GM23338 (cell line): ENCODE measurements around the gene EDN2. TPM values are rescaled to one million over a fixed set of nuclear protein-coding genes. Genes with fewer than 3 reads are reported as not detected.

Source experiments
- ATAC-seq: fragments of 200-7000 bp; cut with Tn5 transposase; 3 replicates; pipeline ENCODE4 v1.9.1; 2020
- DNase-seq: peaks from one replicate; pipeline ENCODE4 v3.0.0-alpha.2; 2015; ENCODE audit warnings: low spot score
- H2AFZ ChIP-seq: fragments of 200-600 bp; sonication (generic); 2 replicates; pipeline ENCODE4 v1.8.0; 2016; ENCODE audit warnings: antibody characterized with exemption, mild to moderate bottlenecking, moderate library complexity
- H3F3A ChIP-seq: fragments of 200-600 bp; sonication (generic); replicated peaks from 2 replicates; pipeline ENCODE4 v1.8.0; 2017; ENCODE audit warnings: antibody characterized with exemption, mixed run types, low read depth
- H3K27ac ChIP-seq: fragments of 200-600 bp; sonication (generic); 2 replicates; pipeline ENCODE4 v1.6.1; 2016; ENCODE audit warnings: low read depth
- H3K27me3 ChIP-seq: fragments of 200-600 bp; sonication (generic); 2 replicates; pipeline ENCODE4 v1.8.0; 2016; ENCODE audit warnings: mild to moderate bottlenecking, mixed run types, moderate library complexity; ENCODE audit not compliant: insufficient read depth
- H3K36me3 ChIP-seq: fragments of 200-600 bp; sonication (generic); 2 replicates; pipeline ENCODE4 v1.8.0; 2016; ENCODE audit warnings: mild to moderate bottlenecking; ENCODE audit not compliant: insufficient read depth
- H3K4me1 ChIP-seq: fragments of 200-600 bp; sonication (generic); 2 replicates; pipeline ENCODE4 v1.8.0; 2016; ENCODE audit warnings: mild to moderate bottlenecking, moderate library complexity; ENCODE audit not compliant: insufficient read depth
- H3K4me2 ChIP-seq: fragments of 200-600 bp; sonication (generic); 2 replicates; pipeline ENCODE4 v1.7.1; 2017; ENCODE audit warnings: mixed run types
- H3K4me3 ChIP-seq: fragments of 200-600 bp; sonication (generic); 2 replicates; pipeline ENCODE4 v1.6.1; 2016; ENCODE audit warnings: mixed run types
- H3K79me2 ChIP-seq: fragments of 200-600 bp; sonication (generic); replicated peaks from 2 replicates; pipeline ENCODE4 v1.8.0; 2017; ENCODE audit warnings: mild to moderate bottlenecking; ENCODE audit not compliant: insufficient read depth
- H3K9me2 ChIP-seq: fragments of 200-600 bp; sonication (generic); 2 replicates; pipeline ENCODE4 v1.8.0; 2017; ENCODE audit not compliant: insufficient read depth
- H4K20me1 ChIP-seq: fragments of 200-600 bp; sonication (generic); replicated peaks from 2 replicates; pipeline ENCODE4 v1.8.0; 2017; ENCODE audit warnings: mild to moderate bottlenecking; ENCODE audit not compliant: insufficient read depth
- H3K27ac Mint-ChIP-seq: 2 replicates; pipeline ENCODE4 v1.8.0; 2020; ENCODE audit warnings: inconsistent platforms, mild to moderate bottlenecking, moderate library complexity, mixed read lengths
- H3K27me3 Mint-ChIP-seq: 3 replicates; pipeline ENCODE4 v1.8.0; 2022; ENCODE audit warnings: low read depth, mild to moderate bottlenecking, moderate library complexity, mixed read lengths, inconsistent platforms; ENCODE audit not compliant: insufficient read depth, poor library complexity
- H3K36me3 Mint-ChIP-seq: 3 replicates; pipeline ENCODE4 v1.8.0; 2021; ENCODE audit warnings: low read depth, mild to moderate bottlenecking, inconsistent platforms, moderate library complexity, mixed read lengths
- H3K4me1 Mint-ChIP-seq: 3 replicates; pipeline ENCODE4 v1.8.0; 2020; ENCODE audit warnings: mild to moderate bottlenecking, inconsistent platforms, mixed read lengths
- H3K4me3 Mint-ChIP-seq: 3 replicates; pipeline ENCODE4 v1.8.0; 2021; ENCODE audit warnings: moderate library complexity, mild to moderate bottlenecking, inconsistent platforms, mixed read lengths
- H3K9me3 Mint-ChIP-seq: 3 replicates; pipeline ENCODE4 v1.8.0; 2020; ENCODE audit warnings: moderate library complexity, mild to moderate bottlenecking, inconsistent platforms, mixed read lengths
- ETS1 ChIP-seq: IDR thresholded peaks from 2 replicates; pipeline ENCODE4 v1.6.1; 2016; ENCODE audit warnings: antibody characterized with exemption
- EZH2phosphoT487 ChIP-seq: fragments of 200-600 bp; sonication (generic); IDR thresholded peaks from one replicate; pipeline ENCODE4 v1.8.1; 2018; ENCODE audit warnings: antibody characterized with exemption; ENCODE audit not compliant: unreplicated experiment
- POLR2AphosphoS5 ChIP-seq: IDR thresholded peaks from 2 replicates; pipeline ENCODE4 v1.6.1; 2016; ENCODE audit warnings: antibody characterized with exemption, low read depth
- STAT1 ChIP-seq: IDR thresholded peaks from one replicate; pipeline ENCODE4 v1.6.1; 2016; ENCODE audit warnings: antibody characterized with exemption; ENCODE audit not compliant: unreplicated experiment
- ZNF331 ChIP-seq: fragments of 250-450 bp; sonication (Bioruptor Pico); IDR thresholded peaks from 2 replicates; pipeline ENCODE4 v1.5.0; 2020; ENCODE audit warnings: low read depth, mild to moderate bottlenecking, moderate library complexity
- polyA plus RNA-seq: library from polyadenylated mRNA; unstranded; fragments of >200 nt; fragmentation: Nextera tagmentation; extraction: Ambion mirVana; gene quantifications from 2 replicates; pipeline ENCODE4 v1.2.1, GENCODE V29; 2016
- total RNA-seq: library from RNA; depleted of rRNA; stranded (reverse); fragments of >200 nt; shearing (Covaris generic); gene quantifications from 2 replicates; pipeline ENCODE4 v1.2.3, GENCODE V29; 2014
- TF ChIP-seq, protein P1 (sequence below): fragments of 250-450 bp; sonication (Bioruptor Pico); IDR thresholded peaks from 2 replicates; pipeline ENCODE4 v1.5.0; 2020; ENCODE audit warnings: mild to moderate bottlenecking, moderate library complexity
- TF ChIP-seq, protein P2 (sequence below), 2 experiments: fragments of 200-600 bp in 1 of 2; sonication (generic) in 1 of 2; conservative IDR thresholded peaks; 2 replicates each; pipeline versions ENCODE4 v1.5.1 to v1.6.1; 2016 to 2017; ENCODE audit warnings: antibody characterized with exemption in 2 of 2, low read depth in 2 of 2, mild to moderate bottlenecking in 2 of 2, moderate library complexity in 1 of 2

EDN2 gene
- total and polyA plus RNA-seq, 2 experiments from 2014 or later = not detected

DNA sequence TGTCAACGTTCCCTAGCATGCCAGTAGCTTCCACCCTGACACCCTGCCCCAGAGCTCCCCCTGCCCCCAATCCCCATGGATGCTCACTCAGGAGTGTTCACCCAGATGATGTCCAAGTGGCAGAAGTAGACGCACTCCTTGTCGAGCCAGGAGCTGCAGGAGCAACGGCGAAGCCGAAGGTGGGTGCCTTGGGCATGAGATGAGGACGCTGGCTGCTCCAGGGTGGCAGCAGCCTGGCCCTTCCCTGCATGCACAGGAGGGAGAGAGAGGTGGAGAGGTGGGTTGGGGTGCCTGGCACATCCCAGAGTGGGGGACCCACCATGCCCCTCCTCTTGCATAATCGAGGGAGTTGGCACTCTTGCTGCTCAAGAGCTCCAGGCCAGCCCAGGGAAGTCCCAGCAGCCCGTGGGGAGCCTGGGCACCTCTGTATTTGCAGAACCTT, 502 bp downstream of the EDN2 start:
- DNase-seq (no peak), ATAC-seq (no peak)
- Histone ChIP-seq H2AFZ (no peak overlapping the region), H4K20me1 (no peaks in the 10 kb centered on the region), H3K4me1 (peaks cover 26% of the 10 kb centered on the region), H3K4me3 (no peak overlapping the region), H3K36me3 (no peaks in the 10 kb centered on the region), H3K79me2 (no peaks in the 10 kb centered on the region), H3K27ac (no peak overlapping the region), H3K4me2 (no peak overlapping the region), H3K27me3 (no peaks in the 10 kb centered on the region), H3K9me2 (no peaks in the 10 kb centered on the region), H3F3A (no peaks in the 10 kb centered on the region)
- H3K36me3 Mint-ChIP-seq = no peaks in the 10 kb centered on the region
- no peaks in the 10 kb centered on the region for H3K9me3 Mint-ChIP-seq
- H3K27me3 Mint-ChIP-seq = peaks cover 12% of the 10 kb centered on the region
- H3K4me3 Mint-ChIP-seq = no peak overlapping the region
- no peak overlapping the region for H3K27ac Mint-ChIP-seq
- peaks cover 30% of the 10 kb centered on the region for H3K4me1 Mint-ChIP-seq
- TF ChIP-seq, protein P1, sequence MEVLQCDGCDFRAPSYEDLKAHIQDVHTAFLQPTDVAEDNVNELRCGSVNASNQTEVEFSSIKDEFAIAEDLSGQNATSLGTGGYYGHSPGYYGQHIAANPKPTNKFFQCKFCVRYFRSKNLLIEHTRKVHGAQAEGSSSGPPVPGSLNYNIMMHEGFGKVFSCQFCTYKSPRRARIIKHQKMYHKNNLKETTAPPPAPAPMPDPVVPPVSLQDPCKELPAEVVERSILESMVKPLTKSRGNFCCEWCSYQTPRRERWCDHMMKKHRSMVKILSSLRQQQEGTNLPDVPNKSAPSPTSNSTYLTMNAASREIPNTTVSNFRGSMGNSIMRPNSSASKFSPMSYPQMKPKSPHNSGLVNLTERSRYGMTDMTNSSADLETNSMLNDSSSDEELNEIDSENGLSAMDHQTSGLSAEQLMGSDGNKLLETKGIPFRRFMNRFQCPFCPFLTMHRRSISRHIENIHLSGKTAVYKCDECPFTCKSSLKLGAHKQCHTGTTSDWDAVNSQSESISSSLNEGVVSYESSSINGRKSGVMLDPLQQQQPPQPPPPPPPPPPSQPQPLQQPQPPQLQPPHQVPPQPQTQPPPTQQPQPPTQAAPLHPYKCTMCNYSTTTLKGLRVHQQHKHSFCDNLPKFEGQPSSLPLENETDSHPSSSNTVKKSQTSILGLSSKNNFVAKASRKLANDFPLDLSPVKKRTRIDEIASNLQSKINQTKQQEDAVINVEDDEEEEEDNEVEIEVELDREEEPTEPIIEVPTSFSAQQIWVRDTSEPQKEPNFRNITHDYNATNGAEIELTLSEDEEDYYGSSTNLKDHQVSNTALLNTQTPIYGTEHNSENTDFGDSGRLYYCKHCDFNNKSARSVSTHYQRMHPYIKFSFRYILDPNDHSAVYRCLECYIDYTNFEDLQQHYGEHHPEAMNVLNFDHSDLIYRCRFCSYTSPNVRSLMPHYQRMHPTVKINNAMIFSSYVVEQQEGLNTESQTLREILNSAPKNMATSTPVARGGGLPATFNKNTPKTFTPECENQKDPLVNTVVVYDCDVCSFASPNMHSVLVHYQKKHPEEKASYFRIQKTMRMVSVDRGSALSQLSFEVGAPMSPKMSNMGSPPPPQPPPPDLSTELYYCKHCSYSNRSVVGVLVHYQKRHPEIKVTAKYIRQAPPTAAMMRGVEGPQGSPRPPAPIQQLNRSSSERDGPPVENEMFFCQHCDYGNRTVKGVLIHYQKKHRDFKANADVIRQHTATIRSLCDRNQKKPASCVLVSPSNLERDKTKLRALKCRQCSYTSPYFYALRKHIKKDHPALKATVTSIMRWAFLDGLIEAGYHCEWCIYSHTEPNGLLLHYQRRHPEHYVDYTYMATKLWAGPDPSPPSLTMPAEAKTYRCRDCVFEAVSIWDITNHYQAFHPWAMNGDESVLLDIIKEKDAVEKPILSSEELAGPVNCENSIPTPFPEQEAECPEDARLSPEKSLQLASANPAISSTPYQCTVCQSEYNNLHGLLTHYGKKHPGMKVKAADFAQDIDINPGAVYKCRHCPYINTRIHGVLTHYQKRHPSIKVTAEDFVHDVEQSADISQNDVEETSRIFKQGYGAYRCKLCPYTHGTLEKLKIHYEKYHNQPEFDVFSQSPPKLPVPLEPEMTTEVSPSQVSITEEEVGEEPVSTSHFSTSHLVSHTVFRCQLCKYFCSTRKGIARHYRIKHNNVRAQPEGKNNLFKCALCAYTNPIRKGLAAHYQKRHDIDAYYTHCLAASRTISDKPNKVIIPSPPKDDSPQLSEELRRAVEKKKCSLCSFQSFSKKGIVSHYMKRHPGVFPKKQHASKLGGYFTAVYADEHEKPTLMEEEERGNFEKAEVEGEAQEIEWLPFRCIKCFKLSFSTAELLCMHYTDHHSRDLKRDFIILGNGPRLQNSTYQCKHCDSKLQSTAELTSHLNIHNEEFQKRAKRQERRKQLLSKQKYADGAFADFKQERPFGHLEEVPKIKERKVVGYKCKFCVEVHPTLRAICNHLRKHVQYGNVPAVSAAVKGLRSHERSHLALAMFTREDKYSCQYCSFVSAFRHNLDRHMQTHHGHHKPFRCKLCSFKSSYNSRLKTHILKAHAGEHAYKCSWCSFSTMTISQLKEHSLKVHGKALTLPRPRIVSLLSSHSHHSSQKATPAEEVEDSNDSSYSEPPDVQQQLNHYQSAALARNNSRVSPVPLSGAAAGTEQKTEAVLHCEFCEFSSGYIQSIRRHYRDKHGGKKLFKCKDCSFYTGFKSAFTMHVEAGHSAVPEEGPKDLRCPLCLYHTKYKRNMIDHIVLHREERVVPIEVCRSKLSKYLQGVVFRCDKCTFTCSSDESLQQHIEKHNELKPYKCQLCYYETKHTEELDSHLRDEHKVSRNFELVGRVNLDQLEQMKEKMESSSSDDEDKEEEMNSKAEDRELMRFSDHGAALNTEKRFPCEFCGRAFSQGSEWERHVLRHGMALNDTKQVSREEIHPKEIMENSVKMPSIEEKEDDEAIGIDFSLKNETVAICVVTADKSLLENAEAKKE (CRISPR knock-in tag) = no peak
- no peak for TF ChIP-seq EZH2phosphoT487
- TF ChIP-seq ETS1 = no peak
- no peak for TF ChIP-seq ZNF331 (CRISPR knock-in tag)
- TF ChIP-seq STAT1 = no peak
- TF ChIP-seq, protein P2, sequence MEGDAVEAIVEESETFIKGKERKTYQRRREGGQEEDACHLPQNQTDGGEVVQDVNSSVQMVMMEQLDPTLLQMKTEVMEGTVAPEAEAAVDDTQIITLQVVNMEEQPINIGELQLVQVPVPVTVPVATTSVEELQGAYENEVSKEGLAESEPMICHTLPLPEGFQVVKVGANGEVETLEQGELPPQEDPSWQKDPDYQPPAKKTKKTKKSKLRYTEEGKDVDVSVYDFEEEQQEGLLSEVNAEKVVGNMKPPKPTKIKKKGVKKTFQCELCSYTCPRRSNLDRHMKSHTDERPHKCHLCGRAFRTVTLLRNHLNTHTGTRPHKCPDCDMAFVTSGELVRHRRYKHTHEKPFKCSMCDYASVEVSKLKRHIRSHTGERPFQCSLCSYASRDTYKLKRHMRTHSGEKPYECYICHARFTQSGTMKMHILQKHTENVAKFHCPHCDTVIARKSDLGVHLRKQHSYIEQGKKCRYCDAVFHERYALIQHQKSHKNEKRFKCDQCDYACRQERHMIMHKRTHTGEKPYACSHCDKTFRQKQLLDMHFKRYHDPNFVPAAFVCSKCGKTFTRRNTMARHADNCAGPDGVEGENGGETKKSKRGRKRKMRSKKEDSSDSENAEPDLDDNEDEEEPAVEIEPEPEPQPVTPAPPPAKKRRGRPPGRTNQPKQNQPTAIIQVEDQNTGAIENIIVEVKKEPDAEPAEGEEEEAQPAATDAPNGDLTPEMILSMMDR (conservative IDR thresholded peaks at IDR 0.05; ENCODE audit: low read depth in 2 of 2) = no peak
- no peak for TF ChIP-seq POLR2AphosphoS5
